Neural cell (in vitro differentiated cells): ENCODE data around the gene RELT. TPM values are rescaled to one million over a fixed set of nuclear protein-coding genes. Genes with fewer than 3 reads are reported as not detected.
"Not testable (repeated sequence)": the region's sequence is repeated elsewhere in the genome, so short reads cannot be mapped to it uniquely, and the experiment has no call there.

Source experiments
- H2AFZ ChIP-seq: fragments of 200-600, 300-800 bp; sonication (generic), shearing (Covaris generic); 2 replicates; pipeline ENCODE4 v1.6.0; 2014; ENCODE audit warnings: low read depth, mild to moderate bottlenecking, antibody characterized with exemption, low read length, moderate library complexity
- H3F3A ChIP-seq: fragments of 200-600 bp; shearing (Covaris generic); 2 replicates; pipeline ENCODE4 v1.6.1; 2016; ENCODE audit warnings: mild to moderate bottlenecking, moderate library complexity, mixed read lengths, antibody characterized with exemption, low read length; ENCODE audit not compliant: insufficient read depth, poor library complexity, severe bottlenecking
- H3K27ac ChIP-seq: fragments of 200-600, 300-800 bp; sonication (generic), shearing (Covaris generic); 2 replicates; pipeline ENCODE4 v1.5.1; 2014; ENCODE audit warnings: mild to moderate bottlenecking, low read length, moderate library complexity
- H3K27me3 ChIP-seq: fragments of 300-800, 200-600 bp; sonication (generic), shearing (Covaris generic); 2 replicates; pipeline ENCODE4 v1.6.0; 2014; ENCODE audit warnings: mild to moderate bottlenecking, low read depth, low read length, moderate library complexity; ENCODE audit not compliant: insufficient read depth
- H3K36me3 ChIP-seq: fragments of 300-800, 200-600 bp; sonication (generic), shearing (Covaris generic); 2 replicates; pipeline ENCODE4 v1.5.1; 2014; ENCODE audit warnings: mild to moderate bottlenecking, antibody characterized with exemption, low read length, moderate library complexity; ENCODE audit not compliant: insufficient read depth
- H3K4me2 ChIP-seq: fragments of 300-800, 200-600 bp; sonication (generic), shearing (Covaris generic); 2 replicates; pipeline ENCODE4 v1.6.0; 2014; ENCODE audit warnings: mild to moderate bottlenecking, low read length
- H3K4me3 ChIP-seq: fragments of 300-800, 200-600 bp; sonication (generic), shearing (Covaris generic); 2 replicates; pipeline ENCODE4 v1.5.1; 2014; ENCODE audit warnings: mild to moderate bottlenecking, low read length, moderate library complexity
- H3K79me2 ChIP-seq: fragments of 200-600 bp; shearing (Covaris generic); replicated peaks from 2 replicates; pipeline ENCODE4 v1.6.0; 2014; ENCODE audit warnings: mild to moderate bottlenecking, low read length, moderate library complexity; ENCODE audit not compliant: insufficient read depth
- H3K9ac ChIP-seq: fragments of 300-800, 200-600 bp; sonication (generic), shearing (Covaris generic); 2 replicates; pipeline ENCODE4 v1.6.1; 2016; ENCODE audit warnings: mild to moderate bottlenecking, low read length, mixed read lengths
- H3K9me2 ChIP-seq: fragments of 200-600 bp; shearing (Covaris generic); 2 replicates; pipeline ENCODE4 v1.6.1; 2016; ENCODE audit warnings: mild to moderate bottlenecking, low read length, mixed read lengths; ENCODE audit not compliant: insufficient read depth
- H3K9me3 ChIP-seq: fragments of 200-600, 300-800 bp; sonication (generic), shearing (Covaris generic); 2 replicates; pipeline ENCODE4 v1.6.1; 2016; ENCODE audit warnings: mild to moderate bottlenecking, mixed run types, low read length, moderate library complexity, mixed read lengths
- H4K20me1 ChIP-seq: fragments of 200-600 bp; shearing (Covaris generic); 2 replicates; pipeline ENCODE4 v1.6.1; 2016; ENCODE audit warnings: mild to moderate bottlenecking, mixed run types; ENCODE audit not compliant: insufficient read depth
- CTCF ChIP-seq: fragments of 450-650 bp; IDR thresholded peaks from 2 replicates; pipeline ENCODE4 v1.5.1; 2014; ENCODE audit warnings: antibody characterized with exemption, mild to moderate bottlenecking, moderate library complexity; ENCODE audit not compliant: poor library complexity, severe bottlenecking
- EP300 ChIP-seq: fragments of 450-650 bp; conservative IDR thresholded peaks from 2 replicates; pipeline ENCODE4 v1.6.1; 2014; ENCODE audit warnings: antibody characterized with exemption, mild to moderate bottlenecking, moderate library complexity; ENCODE audit not compliant: poor library complexity, severe bottlenecking
- EZH2 ChIP-seq: fragments of 200-600, 300-800 bp; shearing (Covaris generic), sonication (generic); IDR thresholded peaks from 2 replicates; pipeline ENCODE4 v1.6.1; 2014; ENCODE audit warnings: antibody characterized with exemption, low read length, borderline replicate concordance, mild to moderate bottlenecking; ENCODE audit not compliant: insufficient read depth, poor library complexity, severe bottlenecking
- MXI1 ChIP-seq: fragments of 450-650 bp; conservative IDR thresholded peaks from 2 replicates; pipeline ENCODE4 v1.6.1; 2014; ENCODE audit warnings: antibody characterized with exemption, mild to moderate bottlenecking; ENCODE audit not compliant: poor library complexity, severe bottlenecking
- POLR2AphosphoS5 ChIP-seq: IDR thresholded peaks from 2 replicates; pipeline ENCODE4 v1.6.1; 2012
- RAD21 ChIP-seq: fragments of 450-650 bp; conservative IDR thresholded peaks from 2 replicates; pipeline ENCODE4 v1.6.1; 2014; ENCODE audit warnings: antibody characterized with exemption, mild to moderate bottlenecking, moderate library complexity
- SMC3 ChIP-seq: fragments of 450-650 bp; conservative IDR thresholded peaks from 2 replicates; pipeline ENCODE4 v1.6.1; 2014; ENCODE audit warnings: antibody characterized with exemption, mild to moderate bottlenecking, moderate library complexity; ENCODE audit not compliant: poor library complexity
- TAF1 ChIP-seq: IDR thresholded peaks from 2 replicates; pipeline ENCODE4 v1.6.1; 2012; ENCODE audit warnings: low read depth
- polyA plus RNA-seq: library from polyadenylated mRNA; depleted of rRNA; stranded (reverse); fragments of >200 nt; gene quantifications from 2 replicates; pipeline ENCODE4 v1.2.3, GENCODE V29; 2014
- TF ChIP-seq, protein P1 (sequence below): IDR thresholded peaks from 2 replicates; pipeline ENCODE4 v1.6.1; 2012; ENCODE audit warnings: borderline replicate concordance

RELT gene
- polyA plus RNA-seq, 1 donor from 2014 or later, result 12.4 TPM

- TF ChIP-seq EZH2, result no peak
- no peak for TF ChIP-seq EP300
- TF ChIP-seq RAD21, result no peak
These were observed 54.1 kb downstream of the RELT start (continued) for GRCh38 chr11:73430326-73430725.

- Histone ChIP-seq H3F3A (no peaks in the 10 kb centered on the region), H3K9me2 (no peaks in the 10 kb centered on the region), H3K9me3 (no peaks in the 10 kb centered on the region), H2AFZ (no peak overlapping the region), H4K20me1 (no peaks in the 10 kb centered on the region), H3K4me2 (no peak overlapping the region), H3K79me2 (peaks cover 3% of the 10 kb centered on the region), H3K27me3 (no peaks in the 10 kb centered on the region), H3K9ac (no peak overlapping the region), H3K27ac (no peak overlapping the region), H3K4me3 (no peak overlapping the region), H3K36me3 (no peaks in the 10 kb centered on the region)
- TF ChIP-seq, protein P1, sequence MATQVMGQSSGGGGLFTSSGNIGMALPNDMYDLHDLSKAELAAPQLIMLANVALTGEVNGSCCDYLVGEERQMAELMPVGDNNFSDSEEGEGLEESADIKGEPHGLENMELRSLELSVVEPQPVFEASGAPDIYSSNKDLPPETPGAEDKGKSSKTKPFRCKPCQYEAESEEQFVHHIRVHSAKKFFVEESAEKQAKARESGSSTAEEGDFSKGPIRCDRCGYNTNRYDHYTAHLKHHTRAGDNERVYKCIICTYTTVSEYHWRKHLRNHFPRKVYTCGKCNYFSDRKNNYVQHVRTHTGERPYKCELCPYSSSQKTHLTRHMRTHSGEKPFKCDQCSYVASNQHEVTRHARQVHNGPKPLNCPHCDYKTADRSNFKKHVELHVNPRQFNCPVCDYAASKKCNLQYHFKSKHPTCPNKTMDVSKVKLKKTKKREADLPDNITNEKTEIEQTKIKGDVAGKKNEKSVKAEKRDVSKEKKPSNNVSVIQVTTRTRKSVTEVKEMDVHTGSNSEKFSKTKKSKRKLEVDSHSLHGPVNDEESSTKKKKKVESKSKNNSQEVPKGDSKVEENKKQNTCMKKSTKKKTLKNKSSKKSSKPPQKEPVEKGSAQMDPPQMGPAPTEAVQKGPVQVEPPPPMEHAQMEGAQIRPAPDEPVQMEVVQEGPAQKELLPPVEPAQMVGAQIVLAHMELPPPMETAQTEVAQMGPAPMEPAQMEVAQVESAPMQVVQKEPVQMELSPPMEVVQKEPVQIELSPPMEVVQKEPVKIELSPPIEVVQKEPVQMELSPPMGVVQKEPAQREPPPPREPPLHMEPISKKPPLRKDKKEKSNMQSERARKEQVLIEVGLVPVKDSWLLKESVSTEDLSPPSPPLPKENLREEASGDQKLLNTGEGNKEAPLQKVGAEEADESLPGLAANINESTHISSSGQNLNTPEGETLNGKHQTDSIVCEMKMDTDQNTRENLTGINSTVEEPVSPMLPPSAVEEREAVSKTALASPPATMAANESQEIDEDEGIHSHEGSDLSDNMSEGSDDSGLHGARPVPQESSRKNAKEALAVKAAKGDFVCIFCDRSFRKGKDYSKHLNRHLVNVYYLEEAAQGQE, result no peak
- no peak for TF ChIP-seq CTCF
- TF ChIP-seq MXI1, result no peak
- TF ChIP-seq POLR2AphosphoS5, result no peak
- no peak for TF ChIP-seq SMC3
- no peak for TF ChIP-seq EZH2
- no peak for TF ChIP-seq TAF1
- TF ChIP-seq EP300, result no peak
- no peak for TF ChIP-seq RAD21
These were observed 55.2 kb downstream of the RELT start for GRCh38 chr11:73431396-73431795.

DNA sequence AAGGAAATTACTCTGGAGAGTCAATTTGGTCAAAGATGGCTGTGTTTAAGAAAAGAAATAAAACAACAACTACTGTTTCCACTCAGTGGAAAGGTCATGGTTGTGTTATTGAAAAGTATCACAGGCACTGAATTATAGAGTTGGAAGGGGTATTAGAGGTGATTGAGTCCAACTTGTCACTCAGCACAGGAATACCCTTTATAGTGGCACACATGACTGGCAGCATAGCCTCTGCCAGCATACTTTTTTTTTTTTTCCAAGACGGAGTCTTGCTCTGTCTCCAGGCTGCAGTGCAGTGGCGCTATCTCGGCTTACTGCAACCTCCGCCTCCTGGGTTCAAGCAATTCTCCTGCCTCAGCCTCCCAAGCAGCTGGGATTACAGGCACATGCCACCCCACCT is 60.7 kb downstream of the RELT start:
- not testable (repeated sequence) for H3K9ac ChIP-seq, H3K4me2 ChIP-seq, H3K36me3 ChIP-seq, H3F3A ChIP-seq, H4K20me1 ChIP-seq, H3K4me3 ChIP-seq, H2AFZ ChIP-seq, H3K9me2 ChIP-seq, H3K27me3 ChIP-seq, H3K79me2 ChIP-seq, H3K9me3 ChIP-seq, H3K27ac ChIP-seq
